ENCODE results near the gene HERC2.
"Not testable (repeated sequence)": the region's sequence is repeated elsewhere in the genome, so short reads cannot be mapped to it uniquely, and the experiment has no call there.

The HERC2 gene

GRCh38 chr15:28273468-28273867 lies 48.5 kb downstream of the HERC2 start:
- DNase-seq = no peak

- DNase-seq = no peak
Observed at GRCh38 chr15:28272587-28272986, 49.4 kb downstream of the HERC2 start.

GRCh38 chr15:28271697-28272260 lies 50.2 kb downstream of the HERC2 start:
- no peak for DNase-seq

- DNase-seq = no peak
Observed at GRCh38 chr15:28269097-28269496, 52.9 kb downstream of the HERC2 start.

GRCh38 chr15:28267727-28268126 lies 54.3 kb downstream of the HERC2 start:
- DNase-seq = no peak

- DNase-seq = no peak
Observed at GRCh38 chr15:28265334-28266019, 56.5 kb downstream of the HERC2 start.

- DNase-seq = no peak
Observed at GRCh38 chr15:28264166-28264565, 57.8 kb downstream of the HERC2 start.

- no peak for DNase-seq
Observed at GRCh38 chr15:28262438-28262837, 59.5 kb downstream of the HERC2 start.

- no peak for DNase-seq
Observed at GRCh38 chr15:28260722-28261121, 61.3 kb downstream of the HERC2 start.

- DNase-seq = no peak
Observed at GRCh38 chr15:28260317-28260716, 61.7 kb downstream of the HERC2 start.

- DNase-seq = no peak
Observed at GRCh38 chr15:28255965-28256364, 66.0 kb downstream of the HERC2 start.

- no peak for DNase-seq
Observed at GRCh38 chr15:28252831-28253230, 69.1 kb downstream of the HERC2 start.

GRCh38 chr15:28246605-28247004 lies 75.4 kb downstream of the HERC2 start:
- no peak for DNase-seq

- DNase-seq = no peak
Observed at GRCh38 chr15:28243901-28244300, 78.1 kb downstream of the HERC2 start.

- no peak for DNase-seq
Observed at GRCh38 chr15:28243399-28243798, 78.6 kb downstream of the HERC2 start.

- not testable (repeated sequence) for DNase-seq
Observed at GRCh38 chr15:28238296-28238695, 83.7 kb downstream of the HERC2 start.

- DNase-seq = not testable (repeated sequence)
Observed at GRCh38 chr15:28231743-28232142, 90.2 kb downstream of the HERC2 start.

- not testable (repeated sequence) for DNase-seq
Observed at GRCh38 chr15:28231336-28231735, 90.6 kb downstream of the HERC2 start.

- not testable (repeated sequence) for DNase-seq
Observed at GRCh38 chr15:28228990-28229640, 92.9 kb downstream of the HERC2 start.

GRCh38 chr15:28228096-28228495 lies 93.9 kb downstream of the HERC2 start:
- no peak for DNase-seq

GRCh38 chr15:28227303-28227702 lies 94.7 kb downstream of the HERC2 start:
- DNase-seq = not testable (repeated sequence)

GRCh38 chr15:28222612-28223011 lies 99.4 kb downstream of the HERC2 start:
- DNase-seq = not testable (repeated sequence)

- not testable (repeated sequence) for DNase-seq
Observed at GRCh38 chr15:28221696-28222095, 100.3 kb downstream of the HERC2 start.

- DNase-seq = no peak
Observed at GRCh38 chr15:28219116-28219515, 102.9 kb downstream of the HERC2 start.

Data from stimulated activated naive CD4-positive, alpha-beta T cell treated with Interleukin-2 at 50 U/mL for 16 hours (primary cell).